GM12878 (cell line): ENCODE measurements around the gene RNF169. TPM values are rescaled to one million over a fixed set of nuclear protein-coding genes. Genes with fewer than 3 reads are reported as not detected.

Experiments
- ATAC-seq: fragments of 200-7000 bp; cut with Tn5 transposase; 3 replicates; pipeline ENCODE4 v1.9.1; 2020; ENCODE audit warnings: mild to moderate bottlenecking, moderate library complexity
- BruUV-seq: library from RNA; stranded (reverse); fragments of 400-500 nt; replicated peaks from 2 replicates; lab custom pipeline; 2021; lab: Mats Ljungman, UMichigan
- CTCF ChIA-PET: fragments of 300-600 bp; sonication (Branson Sonifier 250); formaldehyde crosslinking; extraction: SDS; loops from one replicate; lab custom pipeline; 2021; ENCODE audit warnings: inconsistent platforms; lab: Yijun Ruan, JAX
- POLR2A ChIA-PET: fragments of 350-600 bp; formaldehyde crosslinking; extraction: SDS; loops from one replicate; lab custom pipeline; 2021; ENCODE audit warnings: inconsistent platforms; lab: Charles Lee
- RAD21 ChIA-PET: fragments of 300-600 bp; sonication (Branson Sonifier 250); formaldehyde crosslinking; loops from one replicate; lab custom pipeline; 2023; ENCODE audit warnings: antibody characterized with exemption; ENCODE audit not compliant: unreplicated experiment; lab: Charles Lee
- SMC1A ChIA-PET: fragments of 300-600 bp; sonication (Branson Sonifier 250); formaldehyde crosslinking; loops from one replicate; lab custom pipeline; 2023; ENCODE audit not compliant: unreplicated experiment, uncharacterized antibody; lab: Charles Lee
- DNase-seq: peaks from one replicate; pipeline ENCODE4 v3.0.0-alpha.2; 2011; ENCODE audit warnings: low read depth, low spot score
- FAIRE-seq: peaks from 3 replicates; lab custom pipeline; 2011; peaks lifted over from hg19 to GRCh38; lab: Jason Lieb, UNC
- H2AFZ ChIP-seq: 2 replicates; pipeline ENCODE4 v1.6.0; 2011; ENCODE audit warnings: low read depth, low read length, control low read depth; ENCODE audit not compliant: control insufficient read depth
- H3K27ac ChIP-seq: 2 replicates; pipeline ENCODE4 v1.5.1; 2011; ENCODE audit warnings: control low read depth; ENCODE audit not compliant: control insufficient read depth, insufficient read depth
- H3K27me3 ChIP-seq, 2 experiments: replicated peaks in 1 of 2; 2 replicates each; pipeline versions ENCODE4 v1.6.0 to v1.6.1; 2011; ENCODE audit warnings: low read length in 1 of 2; ENCODE audit not compliant: control insufficient read depth in 2 of 2, insufficient read depth in 2 of 2
- H3K36me3 ChIP-seq, 2 experiments: 2 replicates each; pipeline ENCODE4 v1.5.1; 2011; ENCODE audit warnings: low read length in 1 of 2; ENCODE audit not compliant: control insufficient read depth in 2 of 2, insufficient read depth in 2 of 2
- H3K4me1 ChIP-seq: 2 replicates; pipeline ENCODE4 v1.6.1; 2011; ENCODE audit warnings: mild to moderate bottlenecking, low read length, moderate library complexity, mixed read lengths; ENCODE audit not compliant: control insufficient read depth, insufficient read depth
- H3K4me2 ChIP-seq: 2 replicates; pipeline ENCODE4 v1.6.0; 2011; ENCODE audit warnings: control low read depth; ENCODE audit not compliant: control insufficient read depth, insufficient read depth
- H3K4me3 ChIP-seq: fragments of 200-600 bp; sonication (generic); 2 replicates; pipeline ENCODE4 v1.5.1; 2016
- H3K79me2 ChIP-seq: 2 replicates; pipeline ENCODE4 v1.6.0; 2011; ENCODE audit warnings: low read length; ENCODE audit not compliant: control insufficient read depth, insufficient read depth
- H3K9ac ChIP-seq: 2 replicates; pipeline ENCODE4 v1.8.0; 2011; ENCODE audit warnings: low read length, control low read depth, mixed read lengths; ENCODE audit not compliant: control insufficient read depth, insufficient read depth
- H3K9me3 ChIP-seq: replicated peaks from 3 replicates; pipeline ENCODE4 v1.5.1; 2011; ENCODE audit warnings: mild to moderate bottlenecking, low read length; ENCODE audit not compliant: control insufficient read depth, insufficient read depth
- H4K20me1 ChIP-seq: 2 replicates; pipeline ENCODE4 v1.6.0; 2011; ENCODE audit not compliant: control insufficient read depth, insufficient read depth
- BMI1 ChIP-seq: fragments of 450-650 bp; IDR thresholded peaks from 2 replicates; pipeline ENCODE4 v1.6.1; 2016; ENCODE audit warnings: mild to moderate bottlenecking, moderate library complexity, borderline replicate concordance
- DPF2 ChIP-seq: fragments of 450-650 bp; IDR thresholded peaks from 2 replicates; pipeline ENCODE4 v1.6.1; 2017; ENCODE audit warnings: mild to moderate bottlenecking
- ESRRA ChIP-seq: IDR thresholded peaks from 2 replicates; pipeline ENCODE4 v1.6.1; 2012; ENCODE audit warnings: mild to moderate bottlenecking, low read length, improper control_type of control experiment
- FOS ChIP-seq: IDR thresholded peaks from 3 replicates; pipeline ENCODE4 v1.6.1; 2011; ENCODE audit warnings: borderline replicate concordance; ENCODE audit not compliant: insufficient read length; ENCODE audit errors: extremely low read depth
- GATAD2B ChIP-seq: fragments of 450-650 bp; conservative IDR thresholded peaks from 2 replicates; pipeline ENCODE4 v1.6.1; 2017; ENCODE audit warnings: low read depth, mild to moderate bottlenecking, moderate library complexity
- HSF1 ChIP-seq: fragments of 150-350 bp; IDR thresholded peaks from 2 replicates; pipeline ENCODE4 v1.6.1; 2014; ENCODE audit warnings: mild to moderate bottlenecking, low read depth, low read length
- LARP7 ChIP-seq: fragments of 450-650 bp; IDR thresholded peaks from 2 replicates; pipeline ENCODE4 v1.6.1; 2017; ENCODE audit warnings: mild to moderate bottlenecking
- MYB ChIP-seq: fragments of 150-350 bp; IDR thresholded peaks from 2 replicates; pipeline ENCODE4 v1.6.1; 2014; ENCODE audit warnings: mild to moderate bottlenecking, low read depth, low read length, borderline replicate concordance
- NFIC ChIP-seq: IDR thresholded peaks from 2 replicates; pipeline ENCODE4 v1.6.1; 2012; ENCODE audit warnings: low read depth, mild to moderate bottlenecking, inconsistent platforms, low read length, moderate library complexity
- NFYB ChIP-seq: IDR thresholded peaks from 2 replicates; pipeline ENCODE4 v1.6.1; 2011; ENCODE audit warnings: low read depth, mild to moderate bottlenecking, low read length, improper control_type of control experiment, moderate library complexity; ENCODE audit not compliant: insufficient read depth
- NR2C1 ChIP-seq: fragments of 450-650 bp; IDR thresholded peaks from 2 replicates; pipeline ENCODE4 v1.6.1; 2017; ENCODE audit warnings: antibody characterized with exemption, mild to moderate bottlenecking, moderate library complexity
- NR2C2 ChIP-seq: IDR thresholded peaks from 2 replicates; pipeline ENCODE4 v1.6.1; 2011; ENCODE audit warnings: borderline replicate concordance, low read depth; ENCODE audit not compliant: control insufficient read depth, insufficient read length
- PAX5 ChIP-seq: IDR thresholded peaks from 2 replicates; pipeline ENCODE4 v1.6.1; 2011; ENCODE audit warnings: low read depth, low read length, borderline replicate concordance
- STAT1 ChIP-seq: fragments of 450-650 bp; conservative IDR thresholded peaks from 2 replicates; pipeline ENCODE4 v1.6.1; 2014; ENCODE audit warnings: antibody characterized with exemption, mild to moderate bottlenecking
- SUZ12 ChIP-seq: fragments of 200-600 bp; sonication (generic); IDR thresholded peaks from one replicate; pipeline ENCODE4 v1.6.1; 2018; ENCODE audit warnings: antibody characterized with exemption, mild to moderate bottlenecking; ENCODE audit not compliant: unreplicated experiment
- WRNIP1 ChIP-seq: IDR thresholded peaks from 2 replicates; pipeline ENCODE4 v1.6.1; 2011; ENCODE audit warnings: low read depth, low read length, improper control_type of control experiment, borderline replicate concordance
- WGBS: methylation state at CpG from one replicate; pipeline ENCODE4 v1.1.6; 2016; ENCODE audit warnings: low lambda C conversion rate; ENCODE audit not compliant: insufficient replicate concordance, insufficient coverage; ENCODE audit errors: missing lambda C conversion rate; 5-methylcytosine and 5-hydroxymethylcytosine counted together
- in situ Hi-C: fragments of 300-500 bp; cut with MboI; formaldehyde crosslinking; loops from 9 replicates; pipeline ENCODE4 v1.14.3; 2018; ENCODE audit warnings: mixed read lengths
- intact Hi-C: fragments of 100-400 bp; cut with micrococcal nuclease; formaldehyde crosslinking; loops from one replicate; pipeline ENCODE4 v1.14.2; 2022; ENCODE audit not compliant: unreplicated experiment
- polyA plus RNA-seq, 11 experiments: library from polyadenylated mRNA; depleted of rRNA in 4 of 11; unstranded in 6 of 11; stranded (reverse) in 5 of 11; fragments of >200 nt; fragmentation: Nextera tagmentation in 4 of 11; fragmentation: Illumina TruSeq in 1 of 11; extraction: Ambion mirVana in 4 of 11; extraction: Trizol in 1 of 11; gene quantifications; 1 replicate in 1 of 11; 2 replicates in 10 of 11; pipeline versions ENCODE4 v1.2.1 to v1.2.3, GENCODE V29; 2011 to 2016; ENCODE audit warnings: inconsistent platforms in 2 of 11, missing spikeins in 2 of 11, low read depth in 1 of 11
- total RNA-seq, 4 experiments: library from RNA; depleted of rRNA in 3 of 4; stranded (reverse); fragments of >200 nt in 3 of 4; fragmentation: Illumina TruSeq in 1 of 4; extraction: Trizol in 1 of 4; gene quantifications; 2 replicates each; pipeline versions ENCODE4 v1.2.1 to v1.2.3, GENCODE V29; 2013 to 2021

The RNF169 gene
- total and polyA plus RNA-seq, 10 of the 15 experiments (the other 5 are each of a cell fraction or from before 2014, with no cell fraction given), result 0.32 to 13.2 (median 6.4) TPM

DNA sequence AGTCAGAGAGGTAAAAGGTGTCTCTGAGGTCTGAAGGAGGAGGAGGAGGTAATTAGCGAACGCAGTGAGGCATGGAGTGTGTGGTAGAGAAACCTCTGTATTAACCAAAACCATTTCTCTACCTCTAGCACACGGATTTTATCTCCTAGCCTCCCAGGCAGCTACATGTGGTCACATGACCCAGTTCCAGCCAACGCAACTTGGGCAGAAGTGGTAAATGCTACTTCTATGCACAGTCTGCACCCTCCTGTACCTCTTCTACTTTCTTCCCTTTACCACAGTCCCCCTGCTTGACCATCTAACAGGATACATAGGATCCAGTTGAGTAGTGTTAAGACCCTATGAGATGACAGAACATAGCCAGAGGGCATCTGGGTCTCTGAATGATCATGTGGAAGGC is 104.6 kb downstream of the RNF169 start:
- BruUV-seq, result no TSS peak
- Histone ChIP-seq H2AFZ (no peak overlapping the region), H3K4me3 (no peak overlapping the region), H3K27ac (no peak overlapping the region), H3K36me3 (peaks cover 0 to 14% of the 10 kb centered on the region in 2 experiments; a peak in 2 of 4 replicates), H4K20me1 (no peaks in the 10 kb centered on the region), H3K27me3 (no peaks in the 10 kb centered on the region), H3K4me2 (no peak overlapping the region), H3K4me1 (no peaks in the 10 kb centered on the region), H3K9ac (no peak overlapping the region), H3K79me2 (no peaks in the 10 kb centered on the region), H3K9me3 (no peaks in the 10 kb centered on the region)
- WGBS, result 96% methylated on average over 4 of the region's 4 CpGs
- ChIA-PET RAD21 (no interaction called here), CTCF (no interaction called here), POLR2A (interaction anchor here (0.6 kb wide), 1 partner anchor 70 kb away, joined by 6 read pairs; no protein-coding TSS in a partner anchor), SMC1A (no interaction called here)
- FAIRE-seq (no peak), ATAC-seq (no peak), DNase-seq (no peak)
- intact Hi-C loops, result no loop called here
- TF ChIP-seq NFYB, result no peak
- TF ChIP-seq NR2C1, result no peak
- TF ChIP-seq HSF1, result no peak
- TF ChIP-seq NR2C2, result no peak
- TF ChIP-seq MYB, result no peak
- TF ChIP-seq ESRRA, result no peak
- no peak for TF ChIP-seq LARP7
- TF ChIP-seq SUZ12, result no peak
- TF ChIP-seq BMI1, result no peak
- no peak for TF ChIP-seq PAX5
- TF ChIP-seq FOS, result no peak
- TF ChIP-seq DPF2, result no peak
- TF ChIP-seq GATAD2B, result no peak
- TF ChIP-seq NFIC, result no peak
- TF ChIP-seq WRNIP1, result no peak
- no peak for TF ChIP-seq STAT1
- in situ Hi-C loops, result no loop called here
